HL-60 (cell line): ENCODE data around the gene CYP4F22.

Experiments used
- DNase-seq, 2 experiments: peaks; one replicate each; pipeline ENCODE4 v3.0.0-alpha.2; 2010 to 2020; ENCODE audit warnings: low read depth in 1 of 2, low spot score in 1 of 2
- H3K27ac ChIP-seq: fragments of 250-450 bp; sonication (Bioruptor Pico); replicated peaks from 2 replicates; pipeline ENCODE4 v1.5.1; 2020; ENCODE audit warnings: mild to moderate bottlenecking, moderate library complexity
- H3K27me3 ChIP-seq: fragments of 250-450 bp; sonication (Bioruptor Pico); 2 replicates; pipeline ENCODE4 v1.5.1; 2021; ENCODE audit warnings: mild to moderate bottlenecking, moderate library complexity; ENCODE audit not compliant: insufficient read depth, poor library complexity, severe bottlenecking
- H3K4me3 ChIP-seq: replicated peaks from 2 replicates; pipeline ENCODE4 v1.5.1; 2011; ENCODE audit warnings: mild to moderate bottlenecking, control low read depth, low read length; ENCODE audit not compliant: insufficient read depth
- CTCF ChIP-seq: IDR thresholded peaks from one replicate; pipeline ENCODE4 v1.5.1; 2011; ENCODE audit warnings: low read length, control low read depth, inconsistent platforms; ENCODE audit not compliant: insufficient read depth
- GABPA ChIP-seq: IDR thresholded peaks from 2 replicates; pipeline ENCODE4 v1.6.1; 2012; ENCODE audit warnings: low read depth
- POLR2AphosphoS5 ChIP-seq: IDR thresholded peaks from 2 replicates; pipeline ENCODE4 v1.6.1; 2012; ENCODE audit warnings: low read depth
- REST ChIP-seq: IDR thresholded peaks from 2 replicates; pipeline ENCODE4 v1.6.1; 2012; ENCODE audit warnings: low read depth; ENCODE audit not compliant: insufficient replicate concordance
- SPI1 ChIP-seq: IDR thresholded peaks from 2 replicates; pipeline ENCODE4 v1.6.1; 2012; ENCODE audit warnings: low read depth, mild to moderate bottlenecking, borderline replicate concordance

Gene CYP4F22

GRCh38 chr19:15517778-15518177, 9.5 kb downstream of the CYP4F22 start:
- no peaks in the 10 kb centered on the region for H3K27me3 ChIP-seq
- DNase-seq = no peak
- no peak overlapping the region for H3K4me3 ChIP-seq
- no peak overlapping the region for H3K27ac ChIP-seq
- TF ChIP-seq POLR2AphosphoS5 (no peak), SPI1 (no peak), REST (no peak), CTCF (no peak), GABPA (no peak)

GRCh38 chr19:15519433-15519976, 11.2 kb downstream of the CYP4F22 start:
- no peak for DNase-seq
- Histone ChIP-seq H3K4me3 (no peak overlapping the region), H3K27ac (no peak overlapping the region), H3K27me3 (peaks cover 2% of the 10 kb centered on the region)
- TF ChIP-seq CTCF = no peak
- TF ChIP-seq GABPA = no peak
- no peak for TF ChIP-seq REST
- no peak for TF ChIP-seq SPI1
- no peak for TF ChIP-seq POLR2AphosphoS5

GRCh38 chr19:15524781-15525180, 16.5 kb downstream of the CYP4F22 start:
- DNase-seq = no peak
- Histone ChIP-seq H3K4me3 (no peak overlapping the region), H3K27ac (no peak overlapping the region), H3K27me3 (peaks cover 5% of the 10 kb centered on the region)
- TF ChIP-seq REST = no peak
- no peak for TF ChIP-seq GABPA
- TF ChIP-seq POLR2AphosphoS5 = no peak
- no peak for TF ChIP-seq CTCF
- no peak for TF ChIP-seq SPI1
